Stomach (tissue), 4 donors: ENCODE measurements around the gene WFDC1.

Source experiments
- CTCF ChIP-seq, 7 experiments: fragments of 450-650 bp in 4 of 7; fragments of 200-600 bp in 3 of 7; sonication (generic) in 3 of 7; IDR thresholded peaks; one replicate each; pipeline ENCODE4 v1.5.1; 2016 to 2019; ENCODE audit warnings: antibody characterized with exemption in 7 of 7, control low read depth in 2 of 7, mild to moderate bottlenecking in 1 of 7
- POLR2A ChIP-seq, 4 donors: fragments of 450-650 bp; IDR thresholded peaks; one replicate each; pipeline ENCODE4 v1.6.1; 2016; ENCODE audit warnings: antibody characterized with exemption in 4 of 4, control low read depth in 2 of 4, mild to moderate bottlenecking in 1 of 4, moderate library complexity in 1 of 4

- TF ChIP-seq POLR2A (IDR thresholded peaks at IDR 0.05) (no peak), CTCF (IDR thresholded peaks at IDR 0.05) (no peak)
These were observed 40.6 kb upstream of the WFDC1 start for GRCh38 chr16:84254062-84254461.
